Stimulated activated naive B cell treated with anti-CD40 and anti-IgM and Interleukin-4, amounts not matched to agents 10 μg/mL and 1 μg/mL and 100 μg/mL, for 72 hours (primary cell): ENCODE data around the gene QRFP.

Experiments used
- ATAC-seq, 2 donors: fragments of 150-1000 bp; cut with Tn5 transposase; replicated peaks; 2 replicates each; pipeline ENCODE4 v1.10.0; 2021; ENCODE audit warnings: moderate library complexity in 1 of 2
- DNase-seq: peaks from one replicate; pipeline ENCODE4 v3.0.0; 2021
- H3K27ac Mint-ChIP-seq: one replicate; pipeline ENCODE4 v1.8.0; 2022; ENCODE audit warnings: mild to moderate bottlenecking, mixed read lengths
- H3K27me3 Mint-ChIP-seq, 2 donors: one replicate each; pipeline ENCODE4 v1.8.0; 2022; ENCODE audit warnings: mixed read lengths in 2 of 2
- H3K36me3 Mint-ChIP-seq, 2 donors: one replicate each; pipeline ENCODE4 v1.8.0; 2022; ENCODE audit warnings: mixed read lengths in 2 of 2, mild to moderate bottlenecking in 1 of 2
- H3K4me1 Mint-ChIP-seq, 2 donors: one replicate each; pipeline ENCODE4 v1.8.0; 2022; ENCODE audit warnings: mixed read lengths in 2 of 2, mild to moderate bottlenecking in 1 of 2
- H3K4me3 Mint-ChIP-seq, 2 donors: one replicate each; pipeline ENCODE4 v1.8.0; 2022; ENCODE audit warnings: mild to moderate bottlenecking in 2 of 2, mixed read lengths in 2 of 2, moderate library complexity in 1 of 2
- H3K9me3 Mint-ChIP-seq, 2 donors: one replicate each; pipeline ENCODE4 v1.8.0; 2022; ENCODE audit warnings: mixed read lengths in 2 of 2, mild to moderate bottlenecking in 1 of 2

Gene QRFP

GRCh38 chr9:130906735-130907416 lies 10.3 kb upstream of the QRFP start:
- H3K4me3 Mint-ChIP-seq, result no peak overlapping the region
- H3K4me1 Mint-ChIP-seq, result no peaks in the 10 kb centered on the region
- no peaks in the 10 kb centered on the region for H3K9me3 Mint-ChIP-seq
- H3K27me3 Mint-ChIP-seq, result peaks cover 18 to 26% of the 10 kb centered on the region in 2 donors
- DNase-seq, result no peak
- ATAC-seq, result no peak
- no peak overlapping the region for H3K27ac Mint-ChIP-seq
- H3K36me3 Mint-ChIP-seq, result no peaks in the 10 kb centered on the region

GRCh38 chr9:130905902-130906734 lies 9.5 kb upstream of the QRFP start:
- DNase-seq (no peak), ATAC-seq (no peak)
- Mint-ChIP-seq H3K27ac (no peak overlapping the region), H3K4me1 (no peaks in the 10 kb centered on the region), H3K4me3 (no peak overlapping the region), H3K9me3 (no peaks in the 10 kb centered on the region), H3K36me3 (no peaks in the 10 kb centered on the region), H3K27me3 (peaks cover 20 to 27% of the 10 kb centered on the region in 2 donors)

- no peak for DNase-seq
- H3K9me3 Mint-ChIP-seq, result no peaks in the 10 kb centered on the region
Observed at GRCh38 chr9:130905125-130905901, 8.7 kb upstream of the QRFP start.

GRCh38 chr9:130904070-130905044 lies 7.7 kb upstream of the QRFP start:
- Mint-ChIP-seq H3K9me3 (no peaks in the 10 kb centered on the region), H3K36me3 (no peaks in the 10 kb centered on the region), H3K27me3 (peaks cover 29 to 40% of the 10 kb centered on the region in 2 donors), H3K4me3 (no peak overlapping the region), H3K4me1 (no peaks in the 10 kb centered on the region), H3K27ac (no peak overlapping the region)
- DNase-seq (no peak), ATAC-seq (no peak)

More at GRCh38 chr9:130905125-130905901, 8.7 kb upstream of the QRFP start:
- no peak for ATAC-seq
- Mint-ChIP-seq H3K27ac (no peak overlapping the region), H3K36me3 (no peaks in the 10 kb centered on the region), H3K4me3 (no peak overlapping the region), H3K27me3 (peaks cover 28 to 35% of the 10 kb centered on the region in 2 donors), H3K4me1 (no peaks in the 10 kb centered on the region)

GRCh38 chr9:130903194-130904069 lies 6.8 kb upstream of the QRFP start:
- no peaks in the 10 kb centered on the region for H3K9me3 Mint-ChIP-seq

GRCh38 chr9:130902204-130903185 lies 5.9 kb upstream of the QRFP start:
- no peak overlapping the region for H3K4me3 Mint-ChIP-seq
- DNase-seq (no peak), ATAC-seq (no peak)
- H3K36me3 Mint-ChIP-seq, result no peaks in the 10 kb centered on the region
- H3K27ac Mint-ChIP-seq, result no peak overlapping the region
- no peaks in the 10 kb centered on the region for H3K9me3 Mint-ChIP-seq
- H3K27me3 Mint-ChIP-seq, result peaks cover 22 to 32% of the 10 kb centered on the region in 2 donors
- H3K4me1 Mint-ChIP-seq, result no peaks in the 10 kb centered on the region

More at GRCh38 chr9:130903194-130904069, 6.8 kb upstream of the QRFP start:
- H3K4me1 Mint-ChIP-seq, result no peaks in the 10 kb centered on the region
- ATAC-seq (no peak), DNase-seq (no peak)
- no peak overlapping the region for H3K4me3 Mint-ChIP-seq
- H3K27me3 Mint-ChIP-seq, result peaks cover 29 to 38% of the 10 kb centered on the region in 2 donors
- H3K27ac Mint-ChIP-seq, result no peak overlapping the region
- H3K36me3 Mint-ChIP-seq, result no peaks in the 10 kb centered on the region

GRCh38 chr9:130901498-130902203 lies 5.0 kb upstream of the QRFP start:
- Mint-ChIP-seq H3K4me3 (no peak overlapping the region), H3K27ac (no peak overlapping the region), H3K27me3 (peaks cover 16 to 28% of the 10 kb centered on the region in 2 donors), H3K4me1 (no peaks in the 10 kb centered on the region), H3K9me3 (no peaks in the 10 kb centered on the region), H3K36me3 (no peaks in the 10 kb centered on the region)
- ATAC-seq (no peak), DNase-seq (no peak)

GRCh38 chr9:130900701-130901497 lies 4.3 kb upstream of the QRFP start:
- Mint-ChIP-seq H3K27me3 (peaks cover 16 to 20% of the 10 kb centered on the region in 2 donors), H3K4me1 (no peaks in the 10 kb centered on the region), H3K27ac (no peak overlapping the region), H3K4me3 (no peak overlapping the region), H3K36me3 (no peaks in the 10 kb centered on the region), H3K9me3 (no peaks in the 10 kb centered on the region)
- DNase-seq (no peak), ATAC-seq (no peak)

- Mint-ChIP-seq H3K4me3 (no peak overlapping the region), H3K36me3 (no peaks in the 10 kb centered on the region), H3K27me3 (peaks cover 13 to 16% of the 10 kb centered on the region in 2 donors), H3K4me1 (no peaks in the 10 kb centered on the region), H3K27ac (no peak overlapping the region), H3K9me3 (no peaks in the 10 kb centered on the region)
- no peak for ATAC-seq
- DNase-seq, result no peak
Observed at GRCh38 chr9:130899051-130899748, 2.6 kb upstream of the QRFP start.

- Mint-ChIP-seq H3K4me1 (peaks cover 3 to 4% of the 10 kb centered on the region in 2 donors), H3K9me3 (no peaks in the 10 kb centered on the region), H3K27me3 (peaks cover 13% of the 10 kb centered on the region in 2 donors), H3K4me3 (no peak overlapping the region), H3K36me3 (peaks cover 0 to 2% of the 10 kb centered on the region in 2 donors), H3K27ac (no peak overlapping the region)
- ATAC-seq (no peak), DNase-seq (no peak)
Observed at GRCh38 chr9:130898552-130898852, 1.9 kb upstream of the QRFP start.
